Myocyte (in vitro differentiated cells): Measurements from ENCODE around the gene NLRP10. TPM values are rescaled to one million over a fixed set of nuclear protein-coding genes. Genes with fewer than 3 reads are reported as not detected.
"Not testable (repeated sequence)": the region's sequence is repeated elsewhere in the genome, so short reads cannot be mapped to it uniquely, and the experiment has no call there.

ENCODE experiments used
- DNase-seq: peaks from one replicate; pipeline ENCODE4 v3.0.0-alpha.2; 2012; ENCODE audit warnings: low read depth
- polyA plus RNA-seq: library from polyadenylated mRNA; unstranded; fragments of >200 nt; gene quantifications from one replicate; pipeline ENCODE4 v1.2.1, GENCODE V29; 2012; ENCODE audit warnings: missing spikeins
- total RNA-seq: library from RNA; depleted of rRNA; stranded (reverse); fragments of >200 nt; gene quantifications from 2 replicates; pipeline ENCODE4 v1.2.3, GENCODE V29; 2014

The NLRP10 gene, protein sequence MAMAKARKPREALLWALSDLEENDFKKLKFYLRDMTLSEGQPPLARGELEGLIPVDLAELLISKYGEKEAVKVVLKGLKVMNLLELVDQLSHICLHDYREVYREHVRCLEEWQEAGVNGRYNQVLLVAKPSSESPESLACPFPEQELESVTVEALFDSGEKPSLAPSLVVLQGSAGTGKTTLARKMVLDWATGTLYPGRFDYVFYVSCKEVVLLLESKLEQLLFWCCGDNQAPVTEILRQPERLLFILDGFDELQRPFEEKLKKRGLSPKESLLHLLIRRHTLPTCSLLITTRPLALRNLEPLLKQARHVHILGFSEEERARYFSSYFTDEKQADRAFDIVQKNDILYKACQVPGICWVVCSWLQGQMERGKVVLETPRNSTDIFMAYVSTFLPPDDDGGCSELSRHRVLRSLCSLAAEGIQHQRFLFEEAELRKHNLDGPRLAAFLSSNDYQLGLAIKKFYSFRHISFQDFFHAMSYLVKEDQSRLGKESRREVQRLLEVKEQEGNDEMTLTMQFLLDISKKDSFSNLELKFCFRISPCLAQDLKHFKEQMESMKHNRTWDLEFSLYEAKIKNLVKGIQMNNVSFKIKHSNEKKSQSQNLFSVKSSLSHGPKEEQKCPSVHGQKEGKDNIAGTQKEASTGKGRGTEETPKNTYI
- 1.3 and 2.1 TPM in 2 replicates for total RNA-seq
- polyA plus RNA-seq, result 23.3 TPM

DNA sequence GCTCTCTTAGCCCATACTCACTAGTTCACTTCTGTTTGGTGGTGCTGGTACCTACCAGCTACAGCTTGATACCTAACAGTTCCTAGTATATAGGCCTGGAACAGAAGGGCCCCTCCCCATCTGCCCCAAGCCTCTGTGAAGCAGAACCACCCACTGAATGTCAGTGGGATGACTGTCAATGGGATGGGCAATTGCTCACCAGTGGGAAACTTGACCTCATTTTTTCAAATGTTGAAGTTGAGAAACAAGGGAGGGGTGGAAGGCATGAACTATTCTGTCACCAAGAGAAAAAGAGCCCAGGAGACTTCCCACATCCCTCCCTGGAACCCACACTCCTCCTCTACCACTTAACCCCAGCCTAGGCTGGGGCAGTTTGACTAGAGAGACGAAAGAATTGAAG, at the start of gene NLRP10:
Gene NLRP10 (minus strand): TSS at position 62 of the 400 bp plus-strand sequence. CDS start 1,952 bp downstream, outside the sequence.
- peak; percentile 81 for DNase-seq

DNA sequence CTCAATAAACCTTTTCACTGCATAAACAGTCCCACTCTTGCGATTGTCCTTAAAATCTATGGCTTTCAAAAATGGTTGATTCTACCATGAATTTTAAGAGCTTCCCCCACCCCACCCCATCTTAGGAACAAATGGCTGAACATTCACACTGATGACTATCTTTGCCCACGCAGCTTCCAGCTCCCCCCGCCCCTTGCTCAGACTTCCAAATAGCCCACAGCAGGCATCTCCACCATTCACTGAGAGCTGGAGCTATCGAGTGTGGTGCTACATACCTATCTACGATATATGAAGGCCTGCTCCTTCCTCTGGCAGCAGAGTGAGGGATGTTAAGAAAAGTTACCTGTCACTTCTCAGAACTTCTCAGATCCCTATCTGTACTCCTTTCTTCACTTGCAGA, 48.6 kb upstream of the NLRP10 start:
- DNase-seq, result no peak

DNA sequence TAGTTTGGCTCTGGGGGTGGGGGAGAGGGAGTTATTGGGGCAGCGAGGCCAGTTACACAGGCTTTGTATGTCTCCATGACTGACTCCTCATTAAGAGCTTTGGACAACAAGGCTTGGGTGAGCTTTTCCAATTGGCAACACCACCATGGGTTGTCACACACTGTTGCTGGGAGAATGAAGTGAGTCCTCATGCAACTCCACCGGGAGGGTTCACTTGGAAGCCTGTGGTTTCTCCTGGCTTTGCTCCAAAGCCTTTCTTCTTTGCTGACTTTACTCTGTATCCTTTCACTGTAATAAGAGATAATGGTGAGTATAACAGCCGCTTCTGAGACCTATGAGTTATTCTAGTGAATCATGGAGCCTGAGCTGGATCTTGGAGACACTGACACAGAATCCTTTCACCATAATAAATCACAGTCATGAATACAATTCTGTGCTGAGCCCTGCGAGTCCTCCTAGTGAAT, 46.8 kb upstream of the NLRP10 start:
- DNase-seq, result peak; percentile 86

DNA sequence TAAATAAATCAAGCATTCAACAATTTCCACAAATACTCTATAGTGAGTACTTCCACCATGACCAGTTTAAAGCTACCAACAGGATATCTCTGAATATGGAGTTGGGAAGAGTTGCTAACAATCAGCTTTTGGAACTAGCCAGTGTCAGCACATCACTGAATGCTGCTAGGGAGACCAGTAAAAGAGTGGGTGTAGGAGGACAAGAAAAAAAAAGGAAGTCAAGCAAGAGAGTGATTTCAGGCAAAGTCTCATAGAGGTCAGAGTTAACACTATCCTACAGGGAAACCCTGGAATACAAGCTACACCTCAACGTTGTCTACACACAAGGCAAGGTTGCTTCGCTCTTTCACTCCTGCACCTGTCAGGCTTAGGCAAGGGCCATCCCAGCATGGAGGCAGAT, 46.1 kb upstream of the NLRP10 start:
- DNase-seq, result no peak

DNA sequence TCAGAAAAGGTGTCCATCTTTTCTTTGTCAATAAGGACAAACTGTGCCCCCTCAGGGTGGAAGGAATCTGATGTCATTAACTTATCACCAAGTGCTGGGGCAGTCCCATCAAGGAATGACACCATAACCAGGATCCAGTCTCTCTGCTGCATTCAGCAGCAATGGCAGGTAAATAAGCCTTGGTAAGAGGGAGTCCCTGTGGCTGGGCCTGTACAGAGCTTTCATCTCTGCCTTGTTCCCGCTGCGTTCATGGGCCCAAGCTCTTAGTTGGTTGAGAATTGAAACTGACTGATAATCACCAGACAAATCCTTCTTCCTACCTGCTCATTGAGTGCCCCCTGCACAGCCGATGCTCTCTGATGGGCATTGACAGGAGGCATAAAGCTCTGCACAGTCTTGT, 44.6 kb upstream of the NLRP10 start:
- no peak for DNase-seq

DNA sequence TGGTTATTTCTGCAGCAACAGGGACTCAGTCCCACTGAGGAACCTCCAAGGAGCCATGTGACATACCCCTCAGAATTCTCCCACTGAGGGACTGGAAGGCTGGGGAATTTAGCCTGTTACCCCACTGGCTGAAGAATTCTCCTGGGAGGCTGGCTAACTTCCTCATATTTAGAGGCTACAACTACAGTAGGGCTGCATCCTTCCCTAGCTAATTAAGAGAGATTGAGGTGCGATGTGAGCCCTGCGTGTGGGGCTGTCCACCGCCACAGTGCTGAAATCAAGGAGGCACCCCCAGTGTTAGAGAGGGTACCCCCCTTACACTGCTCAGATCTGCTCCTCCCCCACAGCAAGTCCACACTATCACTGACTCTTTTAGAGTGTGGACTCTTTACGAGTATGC, 43.0 kb upstream of the NLRP10 start:
- no peak for DNase-seq

DNA sequence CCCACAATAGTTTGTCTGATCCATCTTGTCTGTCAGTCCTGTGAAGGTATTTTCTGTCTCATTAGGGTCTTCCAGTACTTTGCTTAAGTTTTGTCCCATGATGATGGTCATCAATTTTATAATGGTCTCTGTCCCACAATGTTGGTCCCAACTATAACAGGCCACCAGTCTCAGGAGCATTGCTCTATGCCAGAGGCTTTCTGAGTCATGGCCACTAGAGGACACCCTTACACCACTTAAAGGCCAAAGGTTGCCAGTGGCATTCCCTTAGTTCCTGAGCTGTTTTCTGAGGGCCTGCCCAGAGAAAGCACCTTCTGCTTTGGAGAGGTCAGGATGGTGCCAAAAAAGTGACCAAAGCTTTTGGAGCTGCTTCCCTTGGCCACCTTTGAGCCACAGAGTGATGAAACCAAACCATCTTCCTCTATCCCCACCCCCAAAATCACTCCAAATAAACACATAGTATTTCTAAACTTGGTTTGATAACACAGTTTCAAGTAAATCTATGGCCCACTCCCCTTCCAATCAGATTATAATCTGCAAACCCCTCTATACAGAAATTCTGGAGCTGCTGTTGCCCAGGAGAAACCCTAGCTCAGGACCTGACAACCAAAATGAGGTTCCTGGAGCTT, 41.2 kb upstream of the NLRP10 start:
- peak; percentile 83 for DNase-seq

DNA sequence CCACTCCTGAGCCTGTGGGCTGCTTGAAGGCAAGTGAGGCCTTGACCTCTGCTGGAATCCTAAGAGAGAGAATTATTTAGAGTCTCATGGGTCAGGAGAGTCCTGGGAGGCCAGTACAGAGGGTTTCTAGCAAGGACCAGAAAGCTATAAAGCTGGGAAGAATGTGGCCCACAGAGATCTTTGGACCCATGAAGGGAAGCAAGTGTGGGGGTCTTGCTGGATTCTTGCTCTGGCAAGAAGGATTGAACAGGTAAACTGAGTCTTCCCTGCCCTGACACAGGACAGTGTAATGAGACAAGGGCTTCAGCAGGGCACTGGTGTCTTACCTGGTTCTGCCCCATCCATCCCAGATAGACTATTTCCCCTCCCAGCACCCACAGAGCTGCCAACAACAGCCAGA, 40.3 kb upstream of the NLRP10 start:
- no peak for DNase-seq

DNA sequence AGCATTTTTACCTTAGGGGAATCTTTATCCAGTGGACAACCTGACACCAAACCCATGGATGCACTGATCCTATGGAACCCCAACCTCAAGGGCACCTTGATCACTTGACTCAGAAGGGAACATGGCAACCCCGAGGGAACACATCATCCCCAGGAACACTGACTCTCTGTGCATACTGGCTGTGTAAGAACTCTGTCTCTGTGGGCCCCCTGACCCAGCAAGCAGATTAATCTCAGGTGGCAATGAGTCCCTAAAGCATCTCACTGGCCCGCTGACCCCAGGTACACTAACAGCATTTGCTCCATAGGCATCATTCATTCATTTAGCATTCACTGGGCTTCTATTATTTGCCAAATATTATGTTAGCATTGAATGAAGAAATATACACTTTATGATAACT, 38.8 kb upstream of the NLRP10 start:
- no peak for DNase-seq

DNA sequence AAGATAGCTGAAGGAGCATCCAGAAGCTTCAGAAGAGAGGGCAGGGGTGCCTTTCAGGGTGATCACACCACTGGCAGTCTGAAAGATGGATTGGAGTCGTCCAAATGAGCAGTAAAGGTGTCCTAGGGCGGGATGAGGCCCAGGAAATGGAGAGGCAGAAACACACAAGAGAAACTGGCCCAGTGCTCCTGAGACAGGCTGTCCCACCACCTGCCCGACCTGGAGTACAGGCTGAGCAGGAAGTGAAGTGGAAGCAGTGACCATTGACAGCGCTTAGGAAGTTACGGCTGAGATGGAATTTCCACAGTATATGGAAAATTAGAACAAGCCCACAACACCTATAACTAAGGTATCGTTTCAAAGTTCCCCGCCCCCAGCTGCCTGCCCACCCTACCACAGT, 37.9 kb upstream of the NLRP10 start:
- no peak for DNase-seq

DNA sequence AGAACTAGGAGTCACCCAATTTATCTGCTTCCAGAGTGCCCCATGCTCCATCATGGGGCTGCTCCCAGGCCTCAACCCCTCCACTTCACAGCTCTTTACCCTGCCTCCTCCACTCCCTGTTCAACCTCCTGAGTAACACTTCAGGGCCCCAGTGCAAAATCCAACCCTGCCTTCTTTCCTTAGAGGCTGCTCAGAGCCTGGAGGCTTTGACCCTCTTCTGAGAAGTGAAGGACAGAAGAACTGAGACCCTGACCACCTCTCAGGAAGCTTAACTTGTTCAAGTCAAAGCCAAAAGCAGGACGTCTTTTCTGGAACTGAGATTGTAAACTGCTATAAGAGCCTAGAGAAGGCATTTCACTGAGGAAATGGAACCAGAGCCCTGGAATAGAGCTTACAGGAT, 37.4 kb upstream of the NLRP10 start:
- DNase-seq, result no peak

DNA sequence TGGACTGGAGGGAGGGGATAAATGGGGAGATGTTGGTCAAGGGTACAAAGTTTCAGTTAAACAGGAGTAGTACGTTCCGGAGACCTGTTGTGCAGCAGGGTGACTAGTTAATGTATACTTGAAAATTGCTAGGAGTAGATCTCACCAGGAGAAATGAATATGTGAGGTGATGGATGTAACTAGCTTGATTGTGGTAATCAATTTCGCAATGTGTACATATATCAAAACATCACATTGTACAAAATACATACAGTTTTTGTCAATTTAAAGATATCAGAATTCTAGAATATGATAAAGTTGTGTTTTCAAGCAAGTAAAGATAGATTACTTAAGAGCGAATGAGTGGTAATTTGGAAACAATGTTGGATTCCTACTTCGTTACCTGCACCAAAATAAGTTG, 35.1 kb upstream of the NLRP10 start:
- no peak for DNase-seq

DNA sequence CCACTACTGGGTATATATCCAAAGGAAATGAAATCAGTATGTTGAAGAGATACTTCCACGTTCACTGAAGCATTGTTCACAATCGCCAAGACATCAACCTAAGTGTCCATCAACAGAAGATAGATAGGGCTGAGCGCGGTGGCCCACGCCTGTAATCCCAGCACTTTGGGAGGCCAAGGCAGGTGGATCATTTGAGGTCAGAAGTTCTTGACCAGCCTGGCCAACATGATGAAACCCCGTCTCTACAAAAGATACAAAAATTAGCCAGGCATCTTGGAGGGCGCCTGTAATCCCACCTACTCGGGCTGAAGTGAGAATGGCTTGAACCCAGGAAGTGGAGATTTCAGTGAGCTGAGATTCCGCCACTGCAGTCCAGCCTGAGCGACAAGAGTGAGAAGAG, 34.5 kb upstream of the NLRP10 start:
- DNase-seq, result no peak

DNA sequence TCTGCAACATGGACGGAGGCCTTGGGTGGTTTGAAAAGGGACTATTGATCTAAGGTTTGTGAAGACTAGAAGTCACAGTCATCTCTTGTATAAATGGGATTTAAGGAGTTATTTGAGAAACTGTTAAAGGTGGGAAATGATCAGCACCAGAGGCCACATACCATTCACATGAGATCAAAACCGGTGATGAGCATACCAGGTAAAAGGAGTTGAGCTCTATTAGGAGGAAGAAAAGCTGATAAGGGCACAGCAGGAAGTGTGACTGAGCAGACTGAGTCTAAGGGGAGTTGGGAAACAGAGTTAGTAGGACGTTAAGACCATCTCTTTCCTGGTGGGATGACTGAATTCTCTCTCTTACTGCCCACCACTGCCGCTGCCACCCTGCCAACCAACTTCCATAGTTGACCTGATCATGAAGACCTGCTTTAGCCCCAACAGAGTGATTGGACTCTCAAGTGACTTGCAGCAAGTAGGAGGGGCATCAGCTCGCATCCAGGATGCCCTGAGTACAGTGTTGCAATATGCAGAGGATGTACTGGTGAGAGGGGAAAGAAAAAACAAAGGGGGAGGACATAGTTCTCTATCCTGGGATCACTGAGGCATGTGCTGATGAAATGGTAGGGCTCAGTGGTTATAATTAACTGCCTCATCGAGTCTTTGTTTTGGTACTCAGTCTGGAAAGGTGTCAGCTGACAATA, 29.5 kb upstream of the NLRP10 start:
- DNase-seq, result no peak

DNA sequence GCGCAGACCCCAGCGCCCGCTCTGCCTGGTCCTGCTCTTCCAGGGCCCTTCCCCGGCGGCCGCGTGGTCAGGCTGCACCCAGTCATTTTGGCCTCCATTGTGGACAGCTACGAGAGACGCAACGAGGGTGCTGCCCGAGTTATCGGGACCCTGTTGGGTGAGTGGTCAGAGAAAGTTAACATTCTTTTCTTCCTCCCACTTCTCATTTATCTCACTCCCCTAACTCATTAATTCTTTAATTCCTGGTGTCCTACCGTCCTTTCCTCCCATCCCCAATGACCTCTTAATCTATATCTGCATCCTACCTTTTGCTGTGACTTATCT, 22.3 kb upstream of the NLRP10 start:
- DNase-seq, result not testable (repeated sequence)

DNA sequence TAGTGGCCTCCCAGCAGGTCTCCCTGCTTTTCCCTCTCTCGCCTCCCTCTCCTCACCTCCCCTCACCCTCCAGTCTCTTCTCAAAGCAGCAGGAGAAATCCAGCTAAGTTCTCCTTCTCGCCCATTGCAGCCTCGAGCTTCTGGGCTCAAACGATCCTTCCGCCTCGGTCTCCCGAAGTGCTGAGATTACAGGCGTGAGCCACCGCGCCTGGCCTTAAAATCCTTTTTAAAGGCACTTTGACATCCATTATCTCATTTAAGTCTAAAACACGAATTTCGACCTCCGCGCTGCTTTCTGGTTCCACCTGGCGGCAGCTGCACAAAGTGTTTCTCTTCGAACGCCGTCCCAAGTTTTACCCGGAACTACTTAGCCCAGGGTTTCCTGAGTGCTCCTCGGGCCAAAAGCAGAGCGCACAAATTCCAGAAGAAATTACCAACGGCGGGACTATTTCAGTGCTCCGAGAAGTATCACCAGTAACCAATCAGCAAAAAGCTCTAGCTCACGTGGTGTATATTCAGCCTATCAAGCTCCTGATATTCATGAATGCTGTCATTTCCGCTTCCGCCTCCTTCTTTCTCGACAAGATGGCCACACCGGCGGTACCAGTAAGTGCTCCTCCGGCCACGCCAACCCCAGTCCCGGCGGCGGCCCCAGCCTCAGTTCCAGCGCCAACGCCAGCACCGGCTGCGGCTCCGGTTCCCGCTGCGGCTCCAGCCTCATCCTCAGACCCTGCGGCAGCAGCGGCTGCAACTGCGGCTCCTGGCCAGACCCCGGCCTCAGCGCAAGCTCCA, 21.7 kb upstream of the NLRP10 start, which contains the start of gene EIF3F:
Gene EIF3F (plus strand): TSS at position 570 of the 792 bp plus-strand sequence. CDS start 16 bp downstream, at position 586.
- peak; percentile 99 for DNase-seq

DNA sequence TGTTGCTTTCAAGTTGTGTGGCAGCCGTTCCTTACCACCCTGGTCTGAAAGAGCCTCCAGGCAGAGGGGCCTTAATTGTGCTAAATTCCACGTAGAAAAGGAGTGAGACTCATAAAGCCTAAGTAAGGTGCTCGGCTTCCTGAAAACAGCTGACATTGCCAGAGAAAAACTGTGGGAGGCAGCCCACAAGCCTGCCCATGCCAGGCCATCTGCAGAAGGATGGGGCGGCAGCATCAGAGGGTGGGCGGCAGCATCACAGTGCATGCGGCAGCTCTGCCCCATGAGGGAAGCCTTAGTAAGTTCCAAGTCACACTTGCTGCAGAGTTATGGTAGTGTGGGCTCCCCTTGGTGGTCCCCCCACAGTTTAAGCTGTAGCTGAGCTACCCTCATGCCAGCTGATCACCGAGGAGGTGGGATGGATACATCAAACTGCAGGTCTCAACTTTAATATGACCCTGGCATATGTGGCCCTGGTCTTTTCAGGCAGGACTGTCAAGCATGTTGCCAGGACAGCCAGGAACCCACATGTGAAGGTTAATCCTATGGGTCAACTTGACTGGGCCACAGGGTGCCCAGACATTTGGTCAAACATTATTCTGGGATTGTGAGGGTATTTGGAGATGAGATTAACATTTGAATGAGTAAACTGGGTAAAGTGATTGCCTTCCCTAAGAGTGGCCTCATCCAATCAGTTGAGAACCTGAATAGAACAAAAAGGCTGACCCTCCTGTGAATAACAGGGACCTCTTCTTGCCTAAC, 18.8 kb upstream of the NLRP10 start:
- DNase-seq, result no peak

DNA sequence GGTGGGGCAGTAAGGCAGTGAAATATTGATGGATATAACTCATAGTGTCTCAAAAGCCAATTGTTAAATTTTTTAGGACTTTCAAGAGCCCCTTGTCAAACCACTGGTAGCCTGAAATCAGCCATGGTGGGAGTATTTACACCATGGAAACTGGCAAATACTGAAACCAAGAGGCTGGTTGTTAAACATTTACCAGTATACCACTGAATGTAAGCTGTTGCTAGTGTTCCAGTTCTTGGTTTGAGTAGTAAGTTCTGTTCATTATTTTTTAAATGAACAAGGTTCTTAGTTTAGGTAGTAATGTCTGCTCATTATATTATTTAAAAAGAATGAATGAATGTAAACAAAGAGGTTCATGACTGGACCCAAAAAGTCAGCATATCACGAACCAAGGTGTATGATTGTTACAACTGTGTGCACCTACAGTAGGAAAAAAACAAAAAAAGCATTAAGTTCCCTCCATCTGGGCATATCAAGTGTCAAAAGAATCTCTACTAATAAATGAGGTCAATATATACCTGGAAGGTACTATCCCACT, 17.4 kb upstream of the NLRP10 start:
- DNase-seq, result no peak

DNA sequence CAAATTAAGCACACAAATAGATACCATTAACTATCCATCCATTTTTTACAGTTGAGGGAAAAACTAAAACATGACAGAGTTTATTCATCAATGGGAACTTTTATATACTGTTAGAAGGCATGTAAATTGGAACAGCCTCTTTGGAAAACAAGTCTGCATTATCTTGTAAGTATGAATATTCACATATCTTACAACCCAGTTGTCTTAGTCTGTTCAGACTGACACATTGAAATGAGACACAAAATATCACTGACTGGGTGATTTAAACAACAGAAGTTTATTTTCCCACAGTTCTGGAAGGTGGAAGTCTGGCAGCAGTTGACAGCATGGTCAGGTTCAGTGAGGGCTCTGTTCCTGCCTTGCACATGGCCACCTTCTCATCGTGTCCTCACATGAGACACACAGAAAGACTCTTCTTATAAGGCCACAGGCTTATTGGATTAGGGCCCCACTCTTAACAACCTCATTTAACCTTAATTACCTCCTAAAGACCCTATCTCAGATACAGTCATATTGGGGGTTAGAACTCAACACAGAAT, 16.4 kb upstream of the NLRP10 start:
- no peak for DNase-seq
